Natural killer cell (primary cell): ENCODE measurements around the gene CDADC1. TPM values are rescaled to one million over a fixed set of nuclear protein-coding genes. Genes with fewer than 3 reads are reported as not detected.

Source experiments
- ATAC-seq, 3 donors: fragments of 150-1000 bp in 2 of 3; fragments of 200-7000 bp in 1 of 3; cut with Tn5 transposase; 1 replicate in 1 of 3; 2 replicates in 2 of 3; pipeline ENCODE4 v1.10.0; 2021; ENCODE audit warnings: mild to moderate bottlenecking in 2 of 3, moderate library complexity in 2 of 3
- DNase-seq, 2 donors: peaks; one replicate each; pipeline versions ENCODE4 v3.0.0 to v3.0.0-alpha.2; 2013 to 2021; ENCODE audit warnings: mixed read lengths in 1 of 2
- H3K27ac ChIP-seq: one replicate; pipeline ENCODE4 v1.5.1; 2013; ENCODE audit warnings: mild to moderate bottlenecking, low read length
- H3K27me3 ChIP-seq: one replicate; pipeline ENCODE4 v1.6.1; 2013; ENCODE audit warnings: low read length; ENCODE audit not compliant: control insufficient read depth, insufficient read depth
- H3K36me3 ChIP-seq: one replicate; pipeline ENCODE4 v1.6.1; 2013; ENCODE audit warnings: low read length; ENCODE audit not compliant: control insufficient read depth, insufficient read depth
- H3K4me1 ChIP-seq: one replicate; pipeline ENCODE4 v1.6.1; 2013; ENCODE audit warnings: low read length; ENCODE audit not compliant: control insufficient read depth, insufficient read depth
- H3K4me3 ChIP-seq: one replicate; pipeline ENCODE4 v1.5.1; 2013; ENCODE audit warnings: low read length
- H3K9me3 ChIP-seq: one replicate; pipeline ENCODE4 v1.6.1; 2013; ENCODE audit warnings: low read length; ENCODE audit not compliant: control insufficient read depth, insufficient read depth
- H3K27ac Mint-ChIP-seq, 2 donors: one replicate each; pipeline ENCODE4 v1.8.0; 2022; ENCODE audit warnings: mild to moderate bottlenecking in 2 of 2, mixed read lengths in 2 of 2, moderate library complexity in 1 of 2
- H3K27me3 Mint-ChIP-seq, 2 donors: one replicate each; pipeline ENCODE4 v1.8.0; 2022; ENCODE audit warnings: low read depth in 2 of 2, mixed read lengths in 2 of 2
- H3K36me3 Mint-ChIP-seq: one replicate; pipeline ENCODE4 v1.8.0; 2022; ENCODE audit warnings: mixed read lengths
- H3K4me1 Mint-ChIP-seq, 2 donors: one replicate each; pipeline ENCODE4 v1.8.0; 2022; ENCODE audit warnings: mixed read lengths in 2 of 2
- H3K4me3 Mint-ChIP-seq: one replicate; pipeline ENCODE4 v1.8.0; 2022; ENCODE audit warnings: mild to moderate bottlenecking, moderate library complexity, mixed read lengths
- H3K9me3 Mint-ChIP-seq, 2 donors: one replicate each; pipeline ENCODE4 v1.8.0; 2022; ENCODE audit warnings: mixed read lengths in 2 of 2
- WGBS: methylation state at CpG from one replicate; pipeline ENCODE4 v1.1.7; 2013; ENCODE audit warnings: missing lambda C conversion rate; ENCODE audit not compliant: insufficient coverage; 5-methylcytosine and 5-hydroxymethylcytosine counted together
- intact Hi-C: fragments of 100-400 bp; cut with micrococcal nuclease; formaldehyde crosslinking; loops from one replicate; pipeline ENCODE4 v1.14.2; 2022
- total RNA-seq, 4 donors: library from RNA; stranded (reverse); fragments of 120-200 nt in 1 of 4; gene quantifications; one replicate each; pipeline versions ENCODE4 v1.2.3 to v1.2.4, GENCODE V29; 2013 to 2022
- TF ChIP-seq, protein P1 (sequence below): fragments of 200-600 bp; IDR thresholded peaks from one replicate; pipeline ENCODE4 v1.8.0; 2022; ENCODE audit warnings: antibody characterized with exemption

Gene CDADC1
- total RNA-seq, 3 donors from 2014 or later (not counting 1 experiment from before 2014, with no cell fraction given) = 32.0 to 39.4 (median 33.6) TPM

DNA sequence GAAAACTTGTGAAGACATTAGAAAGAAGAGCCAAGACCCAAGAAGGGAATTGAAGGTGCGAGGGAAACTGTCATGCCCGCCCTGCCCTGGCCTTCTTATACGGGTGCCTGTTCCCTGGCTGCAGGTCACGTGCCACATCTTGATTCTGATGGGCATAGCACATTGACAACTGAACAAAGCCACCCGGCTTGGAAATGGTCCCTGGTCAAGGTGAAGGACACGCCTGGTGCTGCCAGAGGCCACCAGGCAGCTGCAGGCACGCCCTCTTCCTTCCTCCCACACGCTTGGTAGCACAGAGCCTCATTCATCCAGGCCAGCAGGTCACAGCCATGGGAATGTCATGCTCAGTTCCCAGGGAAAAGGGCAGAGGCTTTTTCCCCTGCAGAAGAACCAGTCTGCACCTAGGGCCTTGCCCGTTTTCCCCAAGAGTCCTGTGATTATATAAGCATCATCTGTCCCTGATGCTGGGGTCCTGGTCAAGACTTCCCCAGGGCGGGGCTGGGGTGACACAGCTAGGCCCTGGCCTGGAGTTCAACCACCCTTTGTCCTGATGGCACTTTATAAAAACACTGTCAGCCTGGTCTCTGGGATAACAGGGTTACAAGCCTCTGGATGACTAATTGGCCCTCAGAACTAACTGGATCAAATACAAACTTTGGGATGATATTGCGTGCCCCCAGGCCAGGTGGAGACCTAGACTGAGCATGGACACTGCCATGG, 56.0 kb downstream of the CDADC1 start:
- no peaks in the 10 kb centered on the region for H3K9me3 Mint-ChIP-seq
- TF ChIP-seq, protein P1, sequence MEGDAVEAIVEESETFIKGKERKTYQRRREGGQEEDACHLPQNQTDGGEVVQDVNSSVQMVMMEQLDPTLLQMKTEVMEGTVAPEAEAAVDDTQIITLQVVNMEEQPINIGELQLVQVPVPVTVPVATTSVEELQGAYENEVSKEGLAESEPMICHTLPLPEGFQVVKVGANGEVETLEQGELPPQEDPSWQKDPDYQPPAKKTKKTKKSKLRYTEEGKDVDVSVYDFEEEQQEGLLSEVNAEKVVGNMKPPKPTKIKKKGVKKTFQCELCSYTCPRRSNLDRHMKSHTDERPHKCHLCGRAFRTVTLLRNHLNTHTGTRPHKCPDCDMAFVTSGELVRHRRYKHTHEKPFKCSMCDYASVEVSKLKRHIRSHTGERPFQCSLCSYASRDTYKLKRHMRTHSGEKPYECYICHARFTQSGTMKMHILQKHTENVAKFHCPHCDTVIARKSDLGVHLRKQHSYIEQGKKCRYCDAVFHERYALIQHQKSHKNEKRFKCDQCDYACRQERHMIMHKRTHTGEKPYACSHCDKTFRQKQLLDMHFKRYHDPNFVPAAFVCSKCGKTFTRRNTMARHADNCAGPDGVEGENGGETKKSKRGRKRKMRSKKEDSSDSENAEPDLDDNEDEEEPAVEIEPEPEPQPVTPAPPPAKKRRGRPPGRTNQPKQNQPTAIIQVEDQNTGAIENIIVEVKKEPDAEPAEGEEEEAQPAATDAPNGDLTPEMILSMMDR = no peak
- ATAC-seq = no peak
- peaks cover 6% of the 10 kb centered on the region for H3K4me1 ChIP-seq
- H3K36me3 ChIP-seq = no peaks in the 10 kb centered on the region
- H3K36me3 Mint-ChIP-seq = no peaks in the 10 kb centered on the region
- H3K27me3 ChIP-seq = no peaks in the 10 kb centered on the region
- H3K27me3 Mint-ChIP-seq = no peaks in the 10 kb centered on the region
- H3K4me1 Mint-ChIP-seq = peaks cover 13 to 18% of the 10 kb centered on the region in 2 donors
- H3K27ac ChIP-seq = no peak overlapping the region
- H3K9me3 ChIP-seq = no peaks in the 10 kb centered on the region
- peak overlapping the region in 1 of 2 donors; percentile 54 for H3K27ac Mint-ChIP-seq
- intact Hi-C loops = loop anchor here (5.0 to 10.0 kb wide), 2 partner anchors 139 to 1771 kb away; partner anchors contain the start of genes CAB39L and SETDB2
- DNase-seq = no peak
- H3K4me3 ChIP-seq = no peak overlapping the region
- no peak overlapping the region for H3K4me3 Mint-ChIP-seq
- WGBS = 69% methylated on average over 11 of the region's 11 CpGs

DNA sequence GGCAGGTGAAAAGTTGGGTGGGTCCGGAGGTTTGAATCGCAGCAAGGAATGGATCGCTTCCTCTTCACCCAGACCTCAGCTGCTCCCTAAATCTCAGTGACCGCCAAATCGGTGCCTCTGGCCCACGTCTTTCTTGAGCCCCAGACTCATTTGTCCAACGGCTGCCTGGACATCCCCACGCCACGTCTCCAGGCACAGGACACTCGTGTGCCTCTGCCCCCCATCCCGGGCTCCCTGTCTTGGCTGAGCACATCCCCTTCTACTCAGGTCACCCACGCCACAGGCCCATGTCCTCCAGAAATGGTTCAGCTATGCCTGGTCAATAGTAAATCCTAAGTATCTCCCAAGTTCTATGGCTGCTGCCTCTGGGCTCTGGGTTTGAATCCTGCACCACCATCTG, 56.6 kb downstream of the CDADC1 start:
- Mint-ChIP-seq H3K27ac (peak overlapping the region in 1 of 2 donors; percentile 54), H3K4me1 (peaks cover 13 to 18% of the 10 kb centered on the region in 2 donors), H3K4me3 (no peak overlapping the region), H3K36me3 (no peaks in the 10 kb centered on the region), H3K27me3 (no peaks in the 10 kb centered on the region), H3K9me3 (no peaks in the 10 kb centered on the region)
- no peak overlapping the region for H3K4me3 ChIP-seq
- ATAC-seq = no peak
- TF ChIP-seq, protein P1 = no peak
- intact Hi-C loops = loop anchor here (5.0 to 10.0 kb wide), 2 partner anchors 138 to 1770 kb away; partner anchors contain the start of genes CAB39L and SETDB2
- H3K9me3 ChIP-seq = no peaks in the 10 kb centered on the region
- WGBS = 95% methylated on average over 12 of the region's 12 CpGs
- H3K27ac ChIP-seq = no peak overlapping the region
- H3K27me3 ChIP-seq = no peaks in the 10 kb centered on the region
- no peak for DNase-seq
- H3K36me3 ChIP-seq = no peaks in the 10 kb centered on the region
- peaks cover 6% of the 10 kb centered on the region for H3K4me1 ChIP-seq

DNA sequence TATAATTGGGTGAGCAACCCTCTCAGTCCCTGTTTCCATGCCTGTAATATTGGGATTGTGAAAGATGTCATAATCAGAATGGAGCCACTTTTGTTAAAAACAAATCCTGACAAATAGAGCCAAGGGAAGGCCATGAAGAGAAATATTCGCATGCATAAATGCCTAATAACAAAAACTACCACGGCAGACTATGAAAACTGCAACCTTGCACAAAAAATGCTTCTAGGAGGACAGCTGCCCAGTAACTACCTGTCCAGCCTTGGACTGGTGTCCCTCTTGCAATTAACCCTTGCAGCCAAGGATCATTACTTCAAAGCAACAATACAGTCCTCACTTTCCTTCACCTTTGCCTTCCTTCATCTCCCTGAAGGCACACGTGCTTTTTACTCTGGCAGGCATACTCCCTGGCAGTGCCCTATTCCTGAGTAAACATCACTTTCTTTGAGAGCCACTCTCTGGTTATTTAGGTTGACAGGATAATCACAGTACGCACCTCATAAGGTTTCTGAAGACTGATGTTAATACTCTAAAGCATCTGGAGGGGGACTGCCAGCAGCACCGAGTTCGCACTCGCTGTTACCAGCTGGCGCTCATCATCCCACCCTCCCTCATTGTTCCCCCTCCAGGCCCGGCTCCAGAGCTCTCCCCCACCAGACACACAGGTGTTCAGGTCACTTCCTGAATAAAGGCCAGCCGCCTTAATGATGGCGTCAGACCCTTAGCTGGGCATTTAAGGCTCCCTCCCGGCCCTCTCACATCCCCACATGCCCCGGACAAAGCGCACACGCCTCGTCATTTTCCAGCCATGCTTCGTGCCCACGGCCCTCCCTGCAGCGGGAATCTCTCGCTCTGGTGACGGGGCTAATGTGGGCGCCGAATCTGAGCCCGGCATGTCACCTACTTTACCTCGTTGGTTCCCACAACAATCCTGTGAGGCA, 57.3 kb downstream of the CDADC1 start:
- TF ChIP-seq, protein P1 = no peak
- no peaks in the 10 kb centered on the region for H3K27me3 Mint-ChIP-seq
- peak overlapping the region in 1 of 2 donors; percentile 54 for H3K27ac Mint-ChIP-seq
- H3K36me3 Mint-ChIP-seq = no peaks in the 10 kb centered on the region
- H3K9me3 Mint-ChIP-seq = no peaks in the 10 kb centered on the region
- peaks cover 13 to 18% of the 10 kb centered on the region in 2 donors for H3K4me1 Mint-ChIP-seq
- ATAC-seq (no peak), DNase-seq (no peak)
- Histone ChIP-seq H3K27me3 (no peaks in the 10 kb centered on the region), H3K9me3 (no peaks in the 10 kb centered on the region), H3K27ac (no peak overlapping the region), H3K4me3 (no peak overlapping the region), H3K36me3 (no peaks in the 10 kb centered on the region), H3K4me1 (peaks cover 6% of the 10 kb centered on the region)
- WGBS = 90% methylated on average over 25 of the region's 25 CpGs
- H3K4me3 Mint-ChIP-seq = no peak overlapping the region
- intact Hi-C loops = loop anchor here (5.0 to 10.0 kb wide), 2 partner anchors 137 to 1770 kb away; partner anchors contain the start of genes CAB39L and SETDB2
